Measurements from ENCODE around the gene LRCH1.
"Not testable (repeated sequence)": the region's sequence is repeated elsewhere in the genome, so short reads cannot be mapped to it uniquely, and the experiment has no call there.

Gene LRCH1

GRCh38 chr13:46747031-46747820 lies 194.3 kb downstream of the LRCH1 start:
- no peak for DNase-seq (ENCODE audit: low read depth in 1 of 2, low spot score in 1 of 2)

- no peak for DNase-seq (ENCODE audit: low read depth in 1 of 2, low spot score in 1 of 2)
Measured at GRCh38 chr13:46748300-46748699, 195.3 kb downstream of the LRCH1 start.

DNA sequence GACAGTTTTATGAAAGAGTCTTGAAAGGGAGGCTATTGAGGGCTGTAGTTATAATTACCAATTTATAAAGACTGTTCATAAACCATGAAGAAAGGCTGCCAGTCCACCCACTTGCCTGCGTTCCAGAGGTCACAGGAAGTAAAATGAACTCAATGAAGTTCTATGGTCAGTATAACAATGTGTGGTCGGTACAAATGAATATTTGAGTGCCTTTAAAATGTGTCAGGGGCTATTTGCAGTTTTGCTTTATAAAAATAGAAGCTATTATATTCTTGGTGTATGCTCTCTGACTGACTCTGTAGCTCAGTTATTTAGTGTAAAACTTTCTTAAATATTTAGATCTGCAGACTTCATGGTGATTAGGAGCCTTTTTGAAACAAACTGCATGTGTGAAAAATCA lies 197.0 kb downstream of the LRCH1 start:
- DNase-seq (ENCODE audit: low read depth in 1 of 2, low spot score in 1 of 2) = no peak

DNA sequence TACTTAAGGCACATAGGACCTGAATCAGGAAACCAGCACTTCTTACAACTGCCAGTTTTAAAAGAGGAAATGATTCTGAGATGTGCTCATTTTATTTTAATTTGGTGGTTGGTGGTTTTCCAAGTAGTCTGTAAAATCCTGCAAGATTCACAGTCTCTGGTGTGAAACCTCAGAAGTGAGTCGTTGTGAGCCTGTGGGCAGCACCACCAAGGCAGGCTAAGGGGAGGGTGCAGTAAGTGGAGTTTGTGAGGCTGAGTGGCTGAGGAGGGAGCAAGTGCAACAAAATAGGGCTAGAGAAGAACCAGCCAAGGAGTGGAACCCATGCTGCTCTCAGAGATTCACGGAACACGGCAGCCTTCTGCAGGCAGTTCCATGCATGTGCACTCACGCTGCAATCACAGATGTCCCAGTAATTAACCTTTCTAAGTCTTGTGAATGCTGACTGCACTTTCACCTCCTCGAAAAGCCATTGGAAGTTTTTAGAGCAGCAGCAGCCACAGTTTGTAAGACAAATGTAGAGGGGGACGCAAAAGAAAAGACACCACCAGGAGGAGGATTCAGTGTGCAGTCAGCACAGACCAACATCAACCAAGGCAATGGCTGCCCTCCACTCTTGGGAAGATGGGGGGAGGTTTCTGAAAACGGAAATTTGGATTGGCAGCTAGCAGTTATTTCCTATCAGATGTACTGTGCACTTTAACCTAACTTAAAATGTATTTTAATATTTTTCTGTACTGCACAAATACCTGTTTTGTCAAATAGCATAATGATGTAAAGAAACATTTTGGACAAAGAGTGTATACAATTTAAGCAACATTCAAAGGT lies 199.1 kb downstream of the LRCH1 start:
- peak in 1 of 2 donors; percentile 42 for DNase-seq (ENCODE audit: low read depth in 1 of 2, low spot score in 1 of 2)

GRCh38 chr13:46753137-46753536 lies 200.2 kb downstream of the LRCH1 start:
- DNase-seq (ENCODE audit: low read depth in 1 of 2, low spot score in 1 of 2) = no peak

DNA sequence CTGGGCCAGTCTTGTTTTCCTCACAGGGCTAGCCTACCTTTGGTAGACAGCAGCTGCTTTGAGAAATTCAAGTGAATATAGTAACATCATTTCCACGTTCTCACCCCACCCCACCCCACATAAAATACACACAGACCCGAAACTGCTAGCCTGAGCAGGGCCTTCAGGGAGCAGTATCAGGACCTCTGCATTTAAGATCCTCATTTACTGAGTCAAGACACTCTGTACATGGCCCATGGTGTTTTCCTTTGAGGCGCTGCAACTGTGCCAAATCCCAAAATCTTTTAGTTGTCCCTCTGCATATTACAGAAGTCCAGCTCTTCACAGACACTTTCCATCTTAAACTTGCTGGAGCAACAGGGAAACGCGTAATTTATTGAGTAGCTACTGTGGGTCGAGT lies 200.9 kb downstream of the LRCH1 start:
- no peak for DNase-seq (ENCODE audit: low read depth in 1 of 2, low spot score in 1 of 2)

DNA sequence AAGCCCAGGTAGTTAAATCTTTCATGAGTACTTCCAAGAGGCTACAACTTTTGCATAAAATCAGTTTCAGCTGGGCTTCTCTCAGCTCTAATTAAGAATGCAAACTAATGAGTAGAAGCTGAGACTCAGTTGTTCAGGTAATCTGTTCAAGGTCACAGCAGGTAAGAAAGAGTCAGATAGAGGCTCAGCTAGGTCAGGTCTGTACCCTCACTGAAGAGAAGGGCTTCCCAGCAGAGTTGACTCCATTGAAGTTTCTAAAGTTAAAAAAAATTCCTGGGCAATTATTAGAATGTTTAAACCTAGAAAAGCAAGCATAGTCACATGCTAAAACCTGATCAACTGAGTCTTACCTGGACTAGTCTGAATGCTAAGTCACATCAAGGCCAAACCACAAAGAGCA lies 201.8 kb downstream of the LRCH1 start:
- DNase-seq (ENCODE audit: low read depth in 1 of 2, low spot score in 1 of 2) = no peak

GRCh38 chr13:46755508-46755907 lies 202.5 kb downstream of the LRCH1 start:
- not testable (repeated sequence) for DNase-seq (ENCODE audit: low read depth in 1 of 2, low spot score in 1 of 2)

DNA sequence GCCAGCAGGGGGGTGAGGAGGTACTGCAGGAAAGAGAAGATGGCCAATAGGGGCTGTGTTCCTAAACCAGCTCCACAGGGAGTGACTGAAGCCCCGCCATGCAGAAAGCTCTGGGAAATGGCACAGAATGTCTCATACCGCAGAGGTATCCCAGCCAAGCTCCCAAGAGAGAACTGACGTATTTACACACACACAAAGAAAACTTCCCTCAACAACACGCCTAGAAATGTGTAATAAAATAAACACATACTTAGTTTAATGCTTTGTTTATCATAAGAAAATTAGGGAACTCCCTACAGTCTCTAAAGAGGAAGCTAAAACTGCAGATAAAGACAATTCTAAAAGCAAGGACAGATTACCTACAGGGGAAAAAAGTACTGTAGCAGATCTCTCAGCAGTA lies 204.0 kb downstream of the LRCH1 start:
- DNase-seq (ENCODE audit: low read depth in 1 of 2, low spot score in 1 of 2) = no peak

GRCh38 chr13:46757640-46758039 lies 204.7 kb downstream of the LRCH1 start:
- DNase-seq (ENCODE audit: low read depth in 1 of 2, low spot score in 1 of 2) = no peak

DNA sequence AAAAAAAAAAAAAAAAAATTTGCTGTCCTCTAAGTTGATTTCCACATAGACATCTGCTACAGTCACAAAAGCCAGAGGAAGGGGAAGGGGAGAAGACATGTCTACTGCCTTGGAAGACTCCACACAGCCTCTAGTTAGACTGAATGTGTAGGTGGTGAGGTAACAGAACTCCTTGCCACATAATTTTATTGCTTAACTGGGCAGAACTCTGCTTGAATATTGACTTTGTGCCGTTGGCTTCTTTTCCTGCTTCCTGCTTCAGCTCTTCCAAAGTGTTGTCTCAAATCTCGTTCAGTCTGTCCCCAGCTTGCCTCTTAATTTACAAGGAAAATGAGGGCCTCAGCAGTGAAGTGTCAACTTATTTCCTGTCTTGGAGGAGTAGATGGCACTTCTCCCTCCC lies 206.9 kb downstream of the LRCH1 start:
- no peak for DNase-seq (ENCODE audit: low read depth in 1 of 2, low spot score in 1 of 2)

DNA sequence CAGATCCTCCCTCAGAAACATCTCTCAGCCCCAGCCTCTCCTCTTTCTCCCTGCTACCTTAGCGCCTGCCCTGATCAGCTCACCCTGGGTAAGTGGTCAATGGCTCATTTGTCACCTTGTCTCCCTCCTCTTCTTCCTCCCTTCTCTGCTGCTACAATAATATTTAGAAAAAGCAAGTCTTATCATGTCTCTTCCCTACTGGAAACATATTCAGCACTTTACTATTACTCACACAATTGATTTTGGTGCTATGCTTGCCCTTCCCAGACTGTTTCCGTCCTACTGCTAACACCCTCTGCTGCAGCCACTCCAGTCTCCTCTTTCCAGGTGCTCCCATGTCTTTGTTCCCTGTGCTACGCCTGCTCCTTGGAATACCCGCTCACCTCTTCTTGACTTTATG lies 208.2 kb downstream of the LRCH1 start:
- no peak for DNase-seq (ENCODE audit: low read depth in 1 of 2, low spot score in 1 of 2)

DNA sequence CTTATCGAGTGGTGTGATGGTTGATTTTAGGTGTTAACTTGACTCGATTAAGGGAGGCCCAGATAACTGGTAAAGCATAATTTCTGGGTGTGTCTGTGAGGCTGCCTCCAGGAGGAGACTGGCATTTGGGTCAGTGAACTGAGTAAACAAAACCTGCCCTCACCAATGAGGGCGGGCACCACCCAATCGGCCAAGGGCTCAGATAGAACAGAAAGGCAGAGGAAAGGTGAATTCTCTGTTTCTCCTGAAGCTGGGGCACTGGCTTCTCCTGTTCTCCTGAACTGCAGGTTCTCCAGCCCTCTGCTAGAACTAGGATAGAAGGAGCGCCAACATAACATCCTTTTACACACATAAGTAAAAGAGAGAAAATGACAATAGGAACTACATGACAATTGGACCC lies 208.9 kb downstream of the LRCH1 start:
- DNase-seq (ENCODE audit: low read depth in 1 of 2, low spot score in 1 of 2) = no peak

DNA sequence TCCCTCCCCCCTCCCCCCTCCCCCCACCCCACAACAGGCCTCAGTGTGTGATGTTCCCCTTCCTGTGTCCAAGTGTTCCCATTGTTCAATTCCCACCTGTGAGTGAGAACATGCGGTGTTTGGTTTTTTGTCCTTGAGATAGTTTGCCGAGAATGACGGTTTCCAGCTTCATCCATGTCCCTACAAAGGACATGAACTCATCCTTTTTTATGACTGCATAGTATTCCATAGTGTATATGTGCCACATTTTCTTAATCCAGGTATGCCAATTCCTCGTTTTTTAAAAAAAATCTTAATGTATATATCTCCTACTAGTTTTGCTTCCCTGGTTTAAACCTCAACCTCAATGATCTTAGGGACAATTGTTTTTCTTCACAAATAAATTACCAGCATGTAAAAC lies 217.0 kb downstream of the LRCH1 start:
- DNase-seq (ENCODE audit: low read depth in 1 of 2, low spot score in 1 of 2) = not testable (repeated sequence)

DNA sequence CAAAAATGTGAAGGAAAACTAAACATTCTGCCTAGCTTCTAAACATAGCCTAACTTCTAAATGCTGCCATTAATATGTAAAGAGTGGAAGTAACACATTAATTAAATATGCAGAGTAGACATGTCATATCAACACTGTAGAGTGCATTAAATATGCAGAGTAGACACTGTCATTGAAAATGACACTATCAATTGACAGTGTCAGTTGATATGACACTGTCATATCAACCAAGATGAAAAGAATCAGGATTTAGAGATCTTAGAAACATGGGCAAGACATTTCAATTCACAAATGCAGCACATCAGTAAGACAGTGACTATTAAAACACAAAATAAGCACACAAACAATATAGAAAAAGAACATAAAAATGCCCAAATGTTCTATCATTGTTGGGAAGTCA lies 218.7 kb downstream of the LRCH1 start:
- DNase-seq (ENCODE audit: low read depth in 1 of 2, low spot score in 1 of 2) = no peak

DNA sequence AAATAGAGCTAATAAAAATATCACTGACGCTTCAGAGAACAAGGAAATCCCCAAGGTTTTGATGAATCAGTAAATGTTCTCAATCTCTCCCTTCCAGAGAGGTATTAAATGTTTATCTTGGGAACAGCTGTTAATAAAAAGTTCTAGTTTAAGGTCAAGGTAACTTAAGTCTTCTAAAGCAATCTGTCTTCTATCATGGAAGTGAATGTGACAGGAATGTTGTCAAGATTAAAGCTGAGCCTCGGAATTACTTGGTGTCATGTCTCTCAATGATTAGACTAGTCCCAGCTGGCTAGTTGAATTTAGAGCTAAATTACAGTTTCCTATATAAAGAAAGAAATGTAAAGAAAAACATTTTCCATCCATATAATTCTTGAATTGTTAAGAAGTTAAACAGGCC lies 220.6 kb downstream of the LRCH1 start:
- no peak for DNase-seq (ENCODE audit: low read depth in 1 of 2, low spot score in 1 of 2)

- no peak for DNase-seq (ENCODE audit: low read depth in 1 of 2, low spot score in 1 of 2)
Measured at GRCh38 chr13:46775385-46776107, 222.6 kb downstream of the LRCH1 start.

- DNase-seq (ENCODE audit: low read depth in 1 of 2, low spot score in 1 of 2) = no peak
Measured at GRCh38 chr13:46778095-46778494, 225.1 kb downstream of the LRCH1 start.

DNA sequence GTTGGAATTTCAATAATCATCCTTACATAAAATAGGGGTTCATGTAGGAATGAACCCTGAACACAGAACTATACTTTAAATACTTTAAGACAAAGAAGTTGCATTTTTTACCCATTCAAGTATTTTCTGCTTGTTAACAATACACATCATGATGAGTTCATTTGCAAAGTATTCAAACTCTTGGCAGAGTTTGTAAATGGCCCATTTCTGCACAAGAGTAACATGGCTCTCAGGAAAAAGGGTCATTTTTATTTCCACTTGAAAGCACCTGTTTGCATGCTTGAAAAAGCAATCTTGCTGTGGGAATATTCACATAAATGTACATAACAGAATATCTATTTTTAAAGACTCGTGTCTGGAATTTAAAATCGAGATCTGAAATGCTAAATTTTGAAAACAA lies 225.9 kb downstream of the LRCH1 start:
- DNase-seq (ENCODE audit: low read depth in 1 of 2, low spot score in 1 of 2) = no peak

- DNase-seq (ENCODE audit: low read depth in 1 of 2, low spot score in 1 of 2) = no peak
Measured at GRCh38 chr13:46782066-46782465, 229.1 kb downstream of the LRCH1 start.

- no peak for DNase-seq (ENCODE audit: low read depth in 1 of 2, low spot score in 1 of 2)
Measured at GRCh38 chr13:46782691-46783090, 229.7 kb downstream of the LRCH1 start.

DNA sequence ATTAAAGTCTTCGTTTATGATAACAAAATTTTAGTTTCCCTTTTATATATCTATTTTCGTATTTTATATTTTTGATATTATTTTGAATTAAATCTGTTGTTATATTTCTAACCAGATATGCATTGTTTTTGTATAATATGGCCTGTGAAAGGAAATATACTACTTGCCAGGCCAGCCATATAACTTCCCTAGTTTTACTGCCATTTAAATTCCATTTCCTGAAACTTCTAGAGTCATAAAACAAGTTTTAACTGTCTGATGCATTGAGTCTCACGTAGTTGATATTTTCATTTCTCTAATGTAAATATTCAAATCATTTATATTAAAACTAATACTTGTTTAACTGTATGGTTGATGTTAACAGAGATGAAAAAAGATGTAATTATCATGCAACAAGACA lies 230.5 kb downstream of the LRCH1 start:
- no peak for DNase-seq (ENCODE audit: low read depth in 1 of 2, low spot score in 1 of 2)
